Measurements from ENCODE around the gene GREB1.

GREB1 gene

GRCh38 chr2:11669454-11670291 lies 135.8 kb downstream of the GREB1 start, which contains the start of gene NTSR2:
Gene NTSR2, minus strand, starts transcription at chr2:11670195. Its CDS starts 66 bp downstream, at chr2:11670129.
- peak; percentile 18 for DNase-seq

- DNase-seq: no peak
These were observed 138.6 kb downstream of the GREB1 start for GRCh38 chr2:11672407-11672806.

- DNase-seq: no peak
These were observed 141.1 kb downstream of the GREB1 start for GRCh38 chr2:11674983-11675382.

GRCh38 chr2:11675423-11676112 lies 141.7 kb downstream of the GREB1 start:
- DNase-seq: no peak

GRCh38 chr2:11676640-11677039 lies 142.8 kb downstream of the GREB1 start:
- no peak for DNase-seq

- no peak for DNase-seq
These were observed 143.6 kb downstream of the GREB1 start for GRCh38 chr2:11677136-11678055.

GRCh38 chr2:11678306-11678960 lies 144.6 kb downstream of the GREB1 start:
- no peak for DNase-seq

- DNase-seq: no peak
These were observed 145.2 kb downstream of the GREB1 start for GRCh38 chr2:11679016-11679415.

- no peak for DNase-seq
These were observed 145.8 kb downstream of the GREB1 start for GRCh38 chr2:11679486-11680181.

- DNase-seq: no peak
These were observed 146.5 kb downstream of the GREB1 start for GRCh38 chr2:11680182-11680900.

GRCh38 chr2:11680901-11681721 lies 147.3 kb downstream of the GREB1 start:
- no peak for DNase-seq

- peak; percentile 50 for DNase-seq
These were observed 148.1 kb downstream of the GREB1 start for GRCh38 chr2:11681722-11682589.

GRCh38 chr2:11682590-11682915 lies 148.7 kb downstream of the GREB1 start:
- no peak for DNase-seq

GRCh38 chr2:11683476-11683875 lies 149.6 kb downstream of the GREB1 start:
- DNase-seq: no peak

GRCh38 chr2:11683966-11684365 lies 150.1 kb downstream of the GREB1 start:
- DNase-seq: no peak

- DNase-seq: no peak
These were observed 151.1 kb downstream of the GREB1 start for GRCh38 chr2:11684894-11685460.

- DNase-seq: no peak
These were observed 152.1 kb downstream of the GREB1 start for GRCh38 chr2:11685906-11686470.

- DNase-seq: no peak
These were observed 153.9 kb downstream of the GREB1 start for GRCh38 chr2:11687736-11688135.
